Measurements from ENCODE around the gene ASGR2.

- TF ChIP-seq POLR2A (IDR thresholded peaks at IDR 0.05): no peak
- TF ChIP-seq, protein P1, sequence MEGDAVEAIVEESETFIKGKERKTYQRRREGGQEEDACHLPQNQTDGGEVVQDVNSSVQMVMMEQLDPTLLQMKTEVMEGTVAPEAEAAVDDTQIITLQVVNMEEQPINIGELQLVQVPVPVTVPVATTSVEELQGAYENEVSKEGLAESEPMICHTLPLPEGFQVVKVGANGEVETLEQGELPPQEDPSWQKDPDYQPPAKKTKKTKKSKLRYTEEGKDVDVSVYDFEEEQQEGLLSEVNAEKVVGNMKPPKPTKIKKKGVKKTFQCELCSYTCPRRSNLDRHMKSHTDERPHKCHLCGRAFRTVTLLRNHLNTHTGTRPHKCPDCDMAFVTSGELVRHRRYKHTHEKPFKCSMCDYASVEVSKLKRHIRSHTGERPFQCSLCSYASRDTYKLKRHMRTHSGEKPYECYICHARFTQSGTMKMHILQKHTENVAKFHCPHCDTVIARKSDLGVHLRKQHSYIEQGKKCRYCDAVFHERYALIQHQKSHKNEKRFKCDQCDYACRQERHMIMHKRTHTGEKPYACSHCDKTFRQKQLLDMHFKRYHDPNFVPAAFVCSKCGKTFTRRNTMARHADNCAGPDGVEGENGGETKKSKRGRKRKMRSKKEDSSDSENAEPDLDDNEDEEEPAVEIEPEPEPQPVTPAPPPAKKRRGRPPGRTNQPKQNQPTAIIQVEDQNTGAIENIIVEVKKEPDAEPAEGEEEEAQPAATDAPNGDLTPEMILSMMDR (IDR thresholded peaks at IDR 0.05): no peak
These were observed 16.2 kb upstream of the ASGR2 start for GRCh38 chr17:7130621-7131422.

Data from ovary (tissue), 3 donors.